GM12801 (cell line): ENCODE results near the gene GCNT2.

Experiments
- TF ChIP-seq, protein P1 (sequence below): IDR thresholded peaks from one replicate; pipeline ENCODE4 v1.5.1; 2011; ENCODE audit warnings: control low read depth; ENCODE audit not compliant: insufficient read length; ENCODE audit errors: extremely low read depth

GCNT2 gene

DNA sequence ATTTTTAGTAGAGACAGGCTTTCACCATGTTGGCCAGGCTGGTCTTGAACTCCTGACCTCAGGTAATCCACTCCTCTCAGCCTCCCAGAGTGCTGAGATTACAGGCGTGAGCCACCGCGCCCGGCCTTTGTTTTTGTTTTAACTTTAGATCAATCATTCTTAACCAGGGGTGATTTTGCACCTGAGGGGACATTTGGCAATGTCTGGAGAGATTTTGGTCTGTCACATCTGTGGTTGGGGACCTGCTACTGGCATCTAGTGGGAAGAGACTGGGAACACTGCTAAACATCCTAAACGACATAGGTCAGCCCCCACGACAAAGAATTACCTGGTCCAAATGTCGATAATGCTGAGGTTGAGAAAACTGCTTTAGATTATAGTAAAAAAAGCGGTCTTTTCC lies 91.0 kb downstream of the GCNT2 start:
- TF ChIP-seq, protein P1, sequence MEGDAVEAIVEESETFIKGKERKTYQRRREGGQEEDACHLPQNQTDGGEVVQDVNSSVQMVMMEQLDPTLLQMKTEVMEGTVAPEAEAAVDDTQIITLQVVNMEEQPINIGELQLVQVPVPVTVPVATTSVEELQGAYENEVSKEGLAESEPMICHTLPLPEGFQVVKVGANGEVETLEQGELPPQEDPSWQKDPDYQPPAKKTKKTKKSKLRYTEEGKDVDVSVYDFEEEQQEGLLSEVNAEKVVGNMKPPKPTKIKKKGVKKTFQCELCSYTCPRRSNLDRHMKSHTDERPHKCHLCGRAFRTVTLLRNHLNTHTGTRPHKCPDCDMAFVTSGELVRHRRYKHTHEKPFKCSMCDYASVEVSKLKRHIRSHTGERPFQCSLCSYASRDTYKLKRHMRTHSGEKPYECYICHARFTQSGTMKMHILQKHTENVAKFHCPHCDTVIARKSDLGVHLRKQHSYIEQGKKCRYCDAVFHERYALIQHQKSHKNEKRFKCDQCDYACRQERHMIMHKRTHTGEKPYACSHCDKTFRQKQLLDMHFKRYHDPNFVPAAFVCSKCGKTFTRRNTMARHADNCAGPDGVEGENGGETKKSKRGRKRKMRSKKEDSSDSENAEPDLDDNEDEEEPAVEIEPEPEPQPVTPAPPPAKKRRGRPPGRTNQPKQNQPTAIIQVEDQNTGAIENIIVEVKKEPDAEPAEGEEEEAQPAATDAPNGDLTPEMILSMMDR: no peak

DNA sequence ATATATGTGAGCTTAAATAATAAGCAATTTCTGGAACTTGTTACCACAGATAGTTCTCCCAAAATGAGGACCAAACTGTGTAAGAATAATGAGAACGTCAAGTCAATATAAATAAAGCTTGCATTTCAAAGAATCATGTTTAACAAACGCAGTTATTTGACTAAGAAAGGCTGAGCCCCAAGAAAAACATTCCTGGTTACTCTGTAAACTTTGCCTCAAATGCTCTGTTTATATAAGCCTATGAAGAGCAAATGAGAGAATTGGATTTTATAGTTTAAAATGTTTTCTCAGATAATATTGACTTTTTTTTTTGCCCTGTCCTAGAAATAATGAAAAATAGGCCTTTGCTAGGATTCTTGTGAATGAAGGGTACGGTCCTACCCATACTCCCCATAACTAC lies 91.9 kb downstream of the GCNT2 start:
- TF ChIP-seq, protein P1: no peak

DNA sequence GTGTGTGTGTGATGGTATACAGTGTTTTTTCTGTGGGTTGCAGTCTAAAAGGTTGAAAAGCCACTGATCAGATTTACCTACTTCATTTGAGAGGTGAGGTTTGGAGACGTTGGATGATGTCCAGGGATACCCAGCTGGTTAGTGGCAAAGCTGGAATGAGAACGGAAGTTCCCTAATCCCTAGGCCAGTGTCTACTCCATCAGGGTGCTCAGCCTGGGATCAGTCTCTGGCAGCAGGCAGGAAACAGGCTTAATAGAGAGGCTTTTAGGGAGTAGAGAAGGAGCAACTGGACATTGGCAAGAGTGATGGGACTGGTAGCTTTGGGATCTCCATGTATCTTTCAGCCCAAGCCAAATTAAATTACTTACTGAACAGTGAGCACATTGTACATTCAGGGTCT lies 92.6 kb downstream of the GCNT2 start:
- TF ChIP-seq, protein P1: no peak

DNA sequence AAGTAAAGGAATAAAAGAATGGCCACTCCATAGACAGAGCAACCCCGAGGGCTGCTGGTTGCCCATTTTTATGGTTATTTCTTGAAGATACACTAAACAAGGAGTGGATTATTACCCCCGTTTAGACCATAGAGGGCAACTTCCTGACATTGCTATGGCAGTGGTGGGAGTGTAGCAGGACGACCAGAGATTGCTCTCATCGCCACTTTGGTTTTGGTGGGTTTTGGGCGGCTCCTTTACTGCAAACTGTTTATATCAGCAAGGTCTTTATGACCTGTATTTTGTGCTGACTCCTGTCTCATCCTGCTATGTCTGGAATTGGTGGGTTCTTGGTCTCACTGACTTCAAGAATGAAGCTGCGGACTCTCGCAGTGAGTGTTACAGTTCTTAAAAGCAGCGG lies 94.5 kb downstream of the GCNT2 start:
- TF ChIP-seq, protein P1: no peak

DNA sequence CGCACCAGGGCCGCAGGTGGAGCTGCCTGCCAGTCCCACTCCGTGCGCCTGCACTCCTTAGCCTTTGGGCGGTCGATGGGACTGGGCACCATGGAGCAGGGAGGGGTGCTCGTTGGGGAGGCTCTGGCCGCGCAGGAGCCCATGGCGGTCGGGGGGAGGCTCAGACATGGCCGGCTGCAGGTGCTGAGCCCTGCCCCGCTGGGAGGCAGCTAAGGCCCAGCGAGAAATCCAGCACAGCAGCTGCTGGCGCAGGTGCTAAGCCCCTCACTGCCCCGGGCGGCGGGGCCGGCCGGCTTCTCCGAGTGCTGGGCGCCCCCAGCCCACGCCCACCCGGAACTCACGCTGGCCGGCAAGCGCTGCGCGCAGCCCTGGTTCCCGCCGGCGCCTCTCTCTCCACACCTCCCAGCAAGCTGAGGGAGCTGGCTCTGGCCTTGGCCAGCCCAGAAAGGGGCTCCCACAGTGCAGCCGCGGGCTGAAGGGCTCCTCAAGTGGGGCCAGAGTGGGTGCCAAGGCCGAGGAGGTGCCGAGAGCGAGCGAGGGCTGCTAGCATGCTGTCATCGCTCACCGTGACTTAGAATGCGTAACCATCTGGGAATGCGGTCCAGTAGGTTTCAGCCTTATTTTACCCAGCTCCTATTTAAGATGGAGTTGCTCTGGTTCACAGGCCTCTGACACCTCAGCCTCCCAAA lies 96.0 kb downstream of the GCNT2 start:
- TF ChIP-seq, protein P1: no peak

DNA sequence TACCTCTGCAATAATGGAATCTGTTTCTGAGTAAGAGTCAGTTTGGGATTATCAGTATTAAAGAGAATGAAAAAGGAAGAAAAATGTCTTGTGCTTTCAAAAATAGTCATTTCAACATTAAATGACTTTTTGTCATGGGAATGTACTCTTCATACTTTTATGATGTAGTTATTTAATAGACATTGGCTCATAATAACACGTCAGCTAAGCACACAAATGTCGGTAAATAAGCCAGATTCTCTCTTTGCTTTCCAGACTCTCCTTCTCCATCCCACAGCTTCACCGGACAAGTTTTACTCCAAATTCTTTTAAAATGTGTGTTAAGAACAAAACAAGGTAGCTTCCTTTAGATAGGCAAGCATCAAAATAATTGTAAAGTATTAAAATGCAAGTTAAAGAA lies 97.3 kb downstream of the GCNT2 start:
- TF ChIP-seq, protein P1: no peak

DNA sequence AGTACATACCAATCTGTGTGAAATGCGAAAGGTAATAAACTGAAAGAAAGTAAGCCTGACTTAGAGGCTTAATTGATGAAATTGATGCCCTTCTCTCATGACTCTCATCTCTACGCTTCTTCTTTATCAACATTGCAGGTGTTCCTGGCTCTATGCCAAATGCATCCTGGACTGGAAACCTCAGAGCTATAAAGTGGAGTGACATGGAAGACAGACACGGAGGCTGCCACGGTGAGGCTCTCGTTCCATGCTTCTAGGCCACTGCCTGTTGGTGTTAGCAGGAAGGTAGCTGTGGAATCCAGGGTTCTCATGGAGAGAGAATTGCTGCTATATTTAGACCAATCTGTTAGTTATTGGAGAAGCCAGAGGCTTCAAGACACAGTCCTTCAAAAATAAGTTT lies 100.1 kb downstream of the GCNT2 start:
- TF ChIP-seq, protein P1: no peak
